SIG-M5 (cell line): ENCODE results near the gene CCDC107.
"Not testable (repeated sequence)": the region's sequence is repeated elsewhere in the genome, so short reads cannot be mapped to it uniquely, and the experiment has no call there.

Experiments
- DNase-seq: peaks from one replicate; lab custom pipeline; 2025; lab: John Stamatoyannopoulos, UW

The CCDC107 gene

GRCh38 chr9:35637427-35637955 lies 20.6 kb upstream of the CCDC107 start:
- DNase-seq: not testable (repeated sequence)

- not testable (repeated sequence) for DNase-seq
These were observed 19.3 kb upstream of the CCDC107 start for GRCh38 chr9:35638751-35639150.

- not testable (repeated sequence) for DNase-seq
These were observed 18.9 kb upstream of the CCDC107 start for GRCh38 chr9:35639225-35639624.

- no peak for DNase-seq
These were observed 18.5 kb upstream of the CCDC107 start for GRCh38 chr9:35639631-35640030.

- not testable (repeated sequence) for DNase-seq
These were observed 17.7 kb upstream of the CCDC107 start for GRCh38 chr9:35640431-35640830.

GRCh38 chr9:35641478-35641877 lies 16.6 kb upstream of the CCDC107 start:
- not testable (repeated sequence) for DNase-seq

- DNase-seq: no peak
These were observed 15.0 kb upstream of the CCDC107 start for GRCh38 chr9:35643046-35643445.

- DNase-seq: not testable (repeated sequence)
These were observed 12.4 kb upstream of the CCDC107 start for GRCh38 chr9:35645736-35646135.

GRCh38 chr9:35646153-35646532 lies 11.9 kb upstream of the CCDC107 start:
- no peak for DNase-seq

- DNase-seq: peak; percentile 41
These were observed 11.4 kb upstream of the CCDC107 start for GRCh38 chr9:35646533-35647265.

GRCh38 chr9:35649431-35650340 lies 8.4 kb upstream of the CCDC107 start:
- DNase-seq: peak; percentile 2

- no peak for DNase-seq
These were observed 7.5 kb upstream of the CCDC107 start, which contains the start of gene SIT1 for GRCh38 chr9:35650341-35651158. Gene SIT1, minus strand, starts transcription at chr9:35650931. Its CDS starts 78 bp downstream, at chr9:35650853.

- peak; percentile 9 for DNase-seq
These were observed 5.9 kb upstream of the CCDC107 start for GRCh38 chr9:35651956-35652828.

- no peak for DNase-seq
These were observed 5.3 kb upstream of the CCDC107 start for GRCh38 chr9:35652829-35653209.

- DNase-seq: no peak
These were observed 4.5 kb upstream of the CCDC107 start for GRCh38 chr9:35653611-35654010.

GRCh38 chr9:35656348-35656747 lies 1.7 kb upstream of the CCDC107 start:
- no peak for DNase-seq

- DNase-seq: no peak
These were observed 1.1 kb upstream of the CCDC107 start for GRCh38 chr9:35656831-35657545.

GRCh38 chr9:35657546-35658136 lies 451 bp upstream of the CCDC107 start, which contains the start of gene RMRP:
Gene RMRP, minus strand, starts transcription at chr9:35658019.
- DNase-seq: peak; percentile 94

- DNase-seq: no peak
These were observed 802 bp downstream of the CCDC107 start for GRCh38 chr9:35658968-35659220.

GRCh38 chr9:35659340-35659739 lies 1.2 kb downstream of the CCDC107 start:
- no peak for DNase-seq
